Keratinocyte (primary cell): Measurements from ENCODE around the gene PCDHGA11.

Experiments
- CTCF ChIP-seq, 3 experiments: IDR thresholded peaks in 1 of 3; conservative IDR thresholded peaks in 1 of 3; optimal IDR thresholded peaks in 1 of 3; 2 replicates in 2 of 3; 3 replicates in 1 of 3; pipeline versions ENCODE3 to v1.5.1; 2011; ENCODE audit warnings: low read length in 3 of 3, mild to moderate bottlenecking in 3 of 3, moderate library complexity in 2 of 3, control low read depth in 1 of 3, inconsistent platforms in 1 of 3; ENCODE audit not compliant: insufficient read depth in 2 of 3; ENCODE audit errors: extremely low read depth in 1 of 3
- EZH2 ChIP-seq: IDR thresholded peaks from one replicate; pipeline ENCODE4 v1.6.1; 2012; ENCODE audit warnings: inconsistent platforms, mild to moderate bottlenecking, low read length, moderate library complexity

- TF ChIP-seq CTCF (optimal IDR thresholded peaks at IDR 0.05 in 1 of 3, IDR thresholded peaks at IDR 0.05 in 1 of 3, conservative IDR thresholded peaks at IDR 0.05 in 1 of 3; ENCODE audit: extremely low read depth in 1 of 3, insufficient read depth in 2 of 3, low read length in 3 of 3): no peak
- no peak for TF ChIP-seq EZH2
Observed at GRCh38 chr5:141371572-141372475, 49.0 kb upstream of the PCDHGA11 start.
